Bone marrow (tissue), 2 donors: ENCODE measurements around the gene LCN12.
"Not testable (repeated sequence)": the region's sequence is repeated elsewhere in the genome, so short reads cannot be mapped to it uniquely, and the experiment has no call there.

Source experiments
- DNase-seq, 2 donors: peaks; one replicate each; lab custom pipeline; 2025; lab: John Stamatoyannopoulos, UW

Gene LCN12

DNA sequence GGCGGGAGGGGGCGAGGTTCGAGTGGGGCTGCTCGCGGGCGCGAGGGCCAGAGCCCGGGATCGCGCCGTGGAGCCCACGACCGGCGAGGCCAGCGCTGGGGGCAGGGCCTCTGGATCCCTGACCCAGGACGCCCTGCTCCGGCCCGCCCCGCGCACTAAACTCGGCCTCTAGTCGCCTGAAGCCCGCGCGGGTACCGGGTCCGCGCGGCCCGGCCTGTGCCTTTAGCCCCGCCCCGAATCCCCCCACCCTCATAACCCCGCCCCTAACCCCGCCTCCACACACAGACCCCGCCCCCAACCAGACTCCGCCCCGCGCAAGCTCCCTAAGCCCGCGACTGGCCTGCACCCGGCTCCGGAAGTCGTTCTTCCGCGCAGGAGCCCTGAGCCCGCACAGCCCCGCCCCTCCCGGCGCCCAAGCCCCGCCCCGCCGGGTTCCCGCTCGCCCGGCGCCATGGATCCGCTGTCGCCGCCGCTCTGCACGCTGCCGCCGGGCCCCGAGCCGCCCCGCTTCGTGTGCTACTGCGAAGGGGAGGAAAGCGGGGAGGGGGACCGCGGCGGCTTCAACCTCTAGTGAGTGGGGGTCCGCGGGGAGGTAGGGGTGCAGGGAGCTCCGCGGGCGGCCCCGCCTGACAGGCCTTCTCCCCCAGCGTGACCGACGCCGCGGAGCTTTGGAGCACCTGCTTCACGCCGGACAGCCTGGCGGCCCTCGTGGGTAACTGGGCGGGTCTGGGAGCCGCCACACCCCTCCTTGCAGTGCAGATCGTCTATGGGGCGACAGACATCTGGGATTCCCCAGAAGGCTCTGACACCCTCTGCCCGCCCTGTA, 40.1 kb downstream of the LCN12 start, which contains the start of gene PAXX:
TSS of gene PAXX (plus strand) at position 430 of the 826 bp plus-strand sequence. CDS start at position 452, 22 bp downstream.
- DNase-seq = peak; percentile 70 to 71

DNA sequence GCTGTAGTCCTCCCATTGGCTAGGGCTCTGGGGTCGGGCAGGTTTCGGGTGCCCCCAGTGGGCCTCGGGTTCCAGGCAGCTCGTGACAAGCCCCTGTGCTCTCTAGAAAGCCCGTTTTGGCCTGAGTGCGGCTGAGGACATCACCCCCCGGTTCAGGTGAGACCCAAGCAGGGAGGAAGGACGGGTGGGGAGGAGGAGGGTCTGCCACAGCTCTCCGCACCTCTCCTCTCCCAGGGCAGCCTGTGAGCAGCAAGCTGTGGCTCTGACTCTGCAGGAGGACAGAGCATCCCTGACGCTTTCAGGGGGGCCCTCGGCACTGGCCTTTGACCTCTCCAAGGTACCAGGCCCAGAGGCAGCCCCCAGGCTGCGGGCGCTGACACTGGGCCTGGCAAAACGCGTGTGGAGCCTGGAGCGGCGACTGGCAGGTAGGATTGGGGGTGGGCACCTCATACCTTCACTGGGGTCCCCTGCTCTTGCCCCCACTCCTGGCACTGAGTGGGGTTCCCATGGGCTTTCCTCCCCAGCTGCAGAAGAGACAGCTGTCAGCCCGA, 40.8 kb downstream of the LCN12 start:
- no peak for DNase-seq

DNA sequence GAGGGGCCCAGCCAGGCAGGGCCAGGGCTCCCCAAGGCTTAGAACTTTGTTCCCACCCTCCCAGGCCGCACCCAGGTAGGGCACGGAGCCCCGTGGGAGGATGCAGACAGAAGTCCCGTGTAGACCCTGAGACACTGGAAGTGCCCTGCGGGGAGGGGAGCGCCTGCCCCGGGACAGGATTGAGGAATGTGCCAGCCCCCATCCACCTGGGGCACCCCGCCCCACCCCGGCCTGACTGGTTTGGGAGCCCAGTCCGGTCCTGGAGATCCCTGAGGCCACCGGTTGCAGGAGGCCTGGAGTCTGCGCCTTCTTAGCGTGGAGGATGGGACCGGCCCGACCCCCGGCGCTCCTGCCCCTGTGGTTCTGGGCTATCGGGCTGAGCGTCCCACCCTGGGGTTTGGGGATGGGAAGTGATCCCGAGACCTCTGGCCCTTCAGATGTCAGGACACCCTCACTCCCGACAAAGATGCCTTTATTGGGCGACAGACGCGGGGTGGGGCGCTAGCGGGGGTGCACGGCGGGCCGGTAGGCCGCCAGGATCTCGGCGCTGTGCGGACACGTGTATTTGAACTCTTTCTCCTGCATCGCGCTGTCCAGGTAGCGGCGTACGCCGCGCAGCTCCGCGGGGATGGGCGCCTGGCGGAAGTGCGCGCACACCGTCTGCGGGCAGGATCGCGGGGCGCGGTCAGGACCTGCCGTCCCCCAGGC, 42.3 kb downstream of the LCN12 start:
- DNase-seq = no peak

DNA sequence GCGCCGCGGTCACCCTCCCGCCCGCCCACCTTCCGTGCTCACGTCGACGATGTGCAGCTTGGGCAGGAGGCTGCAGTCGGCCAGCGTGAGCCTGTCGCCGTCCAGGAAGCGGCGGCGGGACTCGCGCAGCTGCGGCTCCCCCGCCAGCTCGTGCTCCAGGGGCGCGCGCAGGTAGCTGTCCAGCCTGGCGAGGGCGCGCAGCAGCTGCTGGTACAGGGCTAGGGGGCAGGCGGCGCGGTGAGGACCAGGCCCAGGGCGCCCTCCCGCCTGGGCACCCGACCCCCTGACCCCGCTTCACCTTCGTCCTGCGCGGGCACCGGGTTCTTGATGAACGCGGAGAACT, 42.8 kb downstream of the LCN12 start:
- no peak for DNase-seq

DNA sequence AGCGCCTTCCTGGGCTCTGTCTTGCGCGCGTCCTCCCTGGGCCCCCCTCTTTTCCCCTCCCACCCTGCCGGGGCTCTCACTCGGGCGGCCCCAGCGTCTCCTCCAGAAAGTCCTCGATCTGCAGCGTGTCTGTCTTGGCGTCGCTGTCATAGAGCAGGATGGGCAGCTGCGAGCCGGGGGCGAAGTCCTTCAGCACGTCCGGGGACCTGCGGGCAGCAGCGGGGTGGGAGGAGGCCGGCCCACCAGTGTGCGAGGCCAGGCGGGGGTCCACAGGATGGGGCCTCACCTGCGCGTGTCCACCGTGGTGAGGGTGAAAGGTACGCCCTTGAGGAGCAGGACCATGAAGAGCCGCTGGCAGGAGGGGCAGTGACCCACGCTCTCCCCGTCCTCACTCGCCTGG, 43.3 kb downstream of the LCN12 start:
- DNase-seq = no peak

DNA sequence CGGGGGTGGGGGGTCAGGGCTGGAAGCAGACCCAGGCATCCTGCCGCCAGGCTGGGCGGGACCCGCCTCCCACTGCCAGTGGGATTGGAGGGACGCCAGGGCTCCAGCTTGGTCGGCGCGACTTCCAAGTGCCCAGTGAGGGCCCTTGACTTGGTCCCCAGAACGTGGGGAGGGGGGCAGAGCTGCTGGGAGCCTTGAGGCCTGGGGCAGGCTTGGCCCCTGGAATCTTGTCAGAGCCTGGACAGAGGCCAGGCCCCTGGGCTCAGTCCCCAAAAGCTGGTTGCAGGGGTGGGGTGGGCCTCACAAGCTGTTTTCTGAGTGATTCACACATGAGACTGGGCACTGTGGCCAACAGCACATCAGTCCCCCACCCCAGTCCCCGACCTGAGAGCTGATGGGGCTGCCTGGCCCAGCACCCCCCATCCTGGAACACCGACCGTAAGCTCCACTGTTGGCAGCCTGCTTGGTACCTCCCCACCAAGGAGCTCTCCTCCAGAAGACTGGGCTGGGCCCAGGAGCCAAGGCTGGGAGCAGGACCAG, 43.8 kb downstream of the LCN12 start:
- no peak for DNase-seq

DNA sequence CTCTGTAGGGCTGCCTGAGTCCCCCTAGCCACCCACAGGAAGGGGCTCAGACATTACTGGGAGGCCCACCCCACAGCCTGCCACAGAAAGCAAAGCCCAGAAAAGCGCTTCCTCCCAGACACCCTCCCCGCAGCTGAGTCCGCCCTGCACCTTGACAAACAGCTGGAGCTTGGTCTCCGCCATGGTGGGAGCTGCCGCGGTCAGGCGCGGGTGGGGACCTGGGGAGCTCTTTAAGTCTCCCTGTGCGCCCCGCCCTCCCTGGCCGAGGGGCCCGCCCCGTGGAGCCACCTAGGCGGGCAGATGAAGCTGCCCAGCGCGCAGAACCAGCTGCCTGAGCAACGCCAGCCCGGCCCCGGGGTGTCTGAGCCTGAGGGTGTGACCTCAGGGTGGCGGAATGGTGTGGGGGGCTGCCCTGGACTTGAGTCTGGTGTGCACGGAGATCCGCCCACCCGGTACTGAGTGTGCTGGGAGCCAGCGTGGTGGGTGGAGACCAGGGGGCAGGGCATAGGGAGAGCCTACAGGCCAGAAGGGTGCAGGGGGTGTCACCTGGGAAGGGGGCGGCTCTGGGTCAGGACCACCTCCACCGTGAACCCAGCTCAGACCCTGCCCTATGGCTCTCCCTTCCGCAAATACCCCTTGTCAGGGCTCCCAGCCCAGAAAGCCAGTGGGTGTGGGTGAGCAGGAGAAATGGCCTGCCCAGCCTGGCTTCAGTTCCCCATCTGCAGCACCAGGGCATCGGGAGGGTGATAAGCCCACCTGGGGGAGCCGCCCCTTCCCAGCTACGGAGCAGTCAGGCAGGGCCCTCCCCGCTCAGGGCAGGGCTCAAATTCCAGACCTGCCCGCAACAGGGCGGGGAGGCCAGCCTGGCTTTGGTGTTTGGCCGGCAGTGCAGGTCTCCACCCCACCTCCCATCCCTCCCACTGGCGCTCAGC, 44.6 kb downstream of the LCN12 start, which contains the start of gene CLIC3:
TSS of gene CLIC3 (minus strand) at position 208 of the 932 bp plus-strand sequence. CDS start at position 183, 25 bp downstream.
- peak in 1 of 2 donors; percentile 43 for DNase-seq

DNA sequence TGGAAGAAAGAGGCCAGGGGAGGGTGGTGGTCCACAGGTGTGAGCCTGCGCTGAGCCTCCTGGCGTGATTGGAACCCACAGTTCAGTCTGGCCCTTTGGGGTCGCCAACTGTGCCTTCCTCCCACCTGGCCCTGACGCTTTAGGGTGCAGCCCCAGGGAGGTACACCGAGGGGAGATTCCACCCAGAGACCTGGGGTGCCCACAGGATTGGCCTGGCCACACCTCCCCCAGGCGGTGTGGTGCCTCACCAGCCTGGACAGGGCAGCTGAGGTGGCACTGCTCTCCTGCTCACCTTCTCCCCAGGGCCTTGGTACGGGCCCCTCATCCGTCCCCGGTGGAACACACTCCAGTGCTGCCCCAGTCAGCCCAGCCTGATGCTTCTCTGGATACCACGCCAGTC, 45.3 kb downstream of the LCN12 start:
- no peak for DNase-seq

DNA sequence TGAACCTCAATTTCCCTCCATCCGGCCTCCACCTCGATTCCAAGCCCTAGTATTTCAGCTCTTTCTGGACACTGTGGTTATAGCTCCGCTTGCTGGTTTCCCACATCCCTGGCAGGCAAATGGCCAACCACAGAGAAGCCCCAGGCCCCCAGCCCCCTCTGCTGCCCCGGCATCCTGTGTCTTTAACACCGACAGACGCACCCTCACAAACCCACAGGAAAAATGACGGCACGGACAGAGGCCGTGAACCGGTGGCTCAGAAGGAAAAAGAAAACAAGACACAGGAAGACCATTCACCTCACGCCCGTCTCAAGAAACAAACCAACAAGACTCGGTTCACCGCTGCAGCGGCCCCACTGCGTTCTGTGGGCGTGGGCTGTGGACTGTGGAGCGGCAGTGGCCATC, 45.8 kb downstream of the LCN12 start:
- DNase-seq = no peak

DNA sequence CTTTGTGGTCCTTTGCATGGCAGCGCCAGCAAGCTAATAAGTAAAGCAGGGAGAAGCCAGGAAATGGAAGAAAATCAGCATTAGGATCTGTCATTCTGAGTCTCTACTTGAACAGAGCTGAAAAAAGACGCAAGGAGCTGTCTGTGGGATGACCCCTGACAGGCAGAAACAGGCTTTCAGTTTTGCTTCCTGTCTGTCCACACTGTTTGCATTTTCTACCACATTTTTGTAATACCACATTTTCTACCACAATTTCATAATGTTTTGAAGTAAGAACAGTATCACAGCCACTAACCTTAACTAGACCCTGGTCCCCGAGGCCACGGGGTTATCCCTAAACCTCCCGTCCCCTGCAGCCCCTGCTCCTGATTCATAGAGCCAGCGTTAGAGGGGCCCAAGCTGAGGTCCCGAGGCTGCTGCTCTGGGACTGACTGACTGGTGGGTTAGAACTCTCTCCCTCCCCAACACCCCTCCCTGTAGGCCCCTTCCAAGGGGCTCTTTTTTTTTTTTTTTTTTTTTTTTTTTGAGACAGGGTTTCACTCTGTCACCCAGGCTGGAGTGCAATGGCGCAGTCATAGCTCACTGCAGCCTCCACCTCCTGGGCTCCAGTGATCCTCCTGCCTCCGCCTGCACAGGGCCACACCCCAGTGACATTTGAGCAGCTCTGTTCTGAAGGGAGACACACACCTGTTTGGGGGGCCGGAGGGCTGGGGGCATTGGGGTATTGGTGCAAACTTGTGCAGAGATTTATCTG, 48.3 kb downstream of the LCN12 start:
- DNase-seq = peak in 1 of 2 donors; percentile 23

DNA sequence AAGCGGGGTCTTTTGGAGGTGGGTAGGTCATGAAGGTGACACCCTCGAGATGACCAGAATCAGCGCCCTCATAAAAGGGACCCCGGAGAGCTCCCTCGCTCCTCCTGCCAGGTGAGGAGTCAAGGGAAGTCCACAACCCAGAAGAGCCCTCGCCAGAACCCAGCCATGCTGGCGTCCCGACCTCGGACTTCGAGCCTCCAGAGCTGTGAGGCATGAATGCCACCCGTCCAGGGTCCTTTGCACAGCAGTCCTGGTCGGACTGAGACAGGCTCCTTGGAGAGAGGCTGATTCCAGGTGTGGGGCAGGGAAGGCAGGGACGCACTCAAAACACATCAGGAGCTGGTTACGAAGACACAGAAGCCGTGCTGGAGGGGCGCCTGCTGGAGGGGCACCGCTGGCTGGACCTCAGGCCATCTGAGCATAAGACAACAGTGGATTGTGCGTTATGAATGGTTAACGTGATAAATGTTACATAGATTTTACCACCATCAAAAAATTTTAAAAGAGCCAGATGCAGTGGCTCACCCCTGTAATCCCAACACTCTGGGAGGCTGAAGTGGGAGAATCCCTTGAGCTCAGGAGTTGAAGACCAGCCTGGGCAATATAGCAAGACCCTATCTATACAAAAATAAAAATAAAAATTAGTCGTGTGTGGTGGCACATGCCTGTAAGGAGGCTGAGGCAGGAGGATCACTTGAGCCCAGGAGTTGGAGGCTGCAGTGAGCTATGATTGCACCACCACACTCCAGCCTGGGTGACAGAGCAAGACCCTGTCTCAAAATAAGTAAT, 50.0 kb downstream of the LCN12 start:
- DNase-seq = no peak

DNA sequence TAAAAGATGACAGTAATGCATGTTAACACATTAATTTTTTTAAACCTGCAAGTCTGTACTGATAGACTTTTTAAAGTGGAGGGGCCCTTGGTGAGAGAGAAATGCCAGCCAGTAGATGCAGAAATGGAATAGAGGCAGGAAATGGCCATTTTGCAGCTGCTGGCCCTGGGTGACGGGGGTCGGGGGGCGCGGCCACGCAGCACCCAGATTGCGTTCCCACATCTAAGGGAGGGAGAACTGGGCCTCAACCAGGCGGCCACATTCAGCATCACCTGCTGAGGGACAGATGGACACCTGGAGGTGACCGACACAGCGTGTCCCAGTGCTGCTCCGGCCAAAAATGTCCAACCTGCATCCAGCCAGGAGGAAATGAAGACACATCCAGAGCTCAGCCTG, 50.6 kb downstream of the LCN12 start:
- DNase-seq = no peak

DNA sequence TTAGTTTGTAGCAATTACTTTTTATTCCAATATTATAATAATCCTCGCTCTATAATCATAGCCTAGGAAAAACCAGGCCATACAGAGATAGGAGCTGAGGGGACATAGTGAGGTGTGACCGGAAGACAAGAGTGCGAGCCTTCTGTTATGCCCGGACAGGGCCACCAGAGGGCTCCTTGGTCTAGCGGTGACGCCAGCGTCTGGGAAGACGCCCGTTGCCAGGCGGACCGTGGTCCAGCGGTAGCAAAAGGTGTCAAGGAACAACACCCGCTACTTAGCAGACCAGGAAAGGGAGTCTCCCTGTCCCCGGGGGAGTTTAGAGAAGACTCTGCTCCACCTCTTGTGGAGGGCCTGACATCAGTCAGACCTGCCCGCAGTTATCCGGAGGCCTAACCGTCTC, 52.2 kb downstream of the LCN12 start:
- DNase-seq = not testable (repeated sequence)
